Fibroblast of pulmonary artery (primary cell): ENCODE measurements around the gene TRIM38.
A peak's percentile ranks its signal among the peaks of the same experiment; 100 is the strongest.

Experiments used
- DNase-seq: peaks from one replicate; pipeline ENCODE4 v3.0.0-alpha.2; 2010; ENCODE audit warnings: low read depth
- H3K4me3 ChIP-seq: replicated peaks from 2 replicates; pipeline ENCODE4 v1.5.1; 2011; ENCODE audit warnings: low read depth, mild to moderate bottlenecking, control low read depth, low read length, moderate library complexity
- TF ChIP-seq, protein P1 (sequence below): IDR thresholded peaks from 2 replicates; pipeline ENCODE4 v1.5.1; 2011; ENCODE audit warnings: mild to moderate bottlenecking, control low read depth, low read length, inconsistent platforms; ENCODE audit errors: missing control alignments

Gene TRIM38

DNA sequence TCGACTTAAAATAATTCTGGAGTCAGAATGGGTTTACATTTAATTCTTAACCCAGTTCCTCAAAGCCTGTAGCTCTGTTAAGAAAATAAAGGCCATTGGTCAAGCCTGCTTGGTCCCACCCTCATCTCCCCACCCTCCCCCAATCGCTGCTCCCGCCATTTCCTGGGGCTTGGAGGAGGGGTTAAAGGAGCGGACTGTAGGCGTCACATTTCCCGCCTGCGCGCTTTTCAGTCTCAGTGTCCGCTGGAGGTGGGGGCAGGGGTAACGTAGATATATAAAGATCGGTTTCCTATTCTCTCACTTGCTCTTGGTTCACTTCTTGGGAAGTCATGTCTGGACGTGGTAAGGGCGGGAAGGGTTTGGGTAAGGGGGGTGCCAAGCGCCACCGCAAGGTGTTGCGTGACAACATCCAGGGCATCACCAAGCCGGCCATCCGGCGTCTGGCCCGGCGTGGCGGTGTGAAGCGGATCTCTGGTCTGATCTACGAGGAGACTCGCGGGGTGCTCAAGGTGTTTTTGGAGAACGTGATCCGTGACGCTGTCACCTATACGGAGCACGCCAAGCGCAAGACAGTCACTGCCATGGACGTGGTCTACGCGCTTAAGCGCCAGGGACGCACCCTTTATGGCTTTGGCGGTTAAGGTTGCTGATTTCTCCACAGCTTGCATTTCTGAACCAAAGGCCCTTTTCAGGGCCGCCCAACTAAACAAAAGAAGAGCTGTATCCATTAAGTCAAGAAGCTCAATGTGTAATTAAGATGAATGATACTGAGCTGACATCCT is 58.9 kb downstream of the TRIM38 start:
- TF ChIP-seq, protein P1, sequence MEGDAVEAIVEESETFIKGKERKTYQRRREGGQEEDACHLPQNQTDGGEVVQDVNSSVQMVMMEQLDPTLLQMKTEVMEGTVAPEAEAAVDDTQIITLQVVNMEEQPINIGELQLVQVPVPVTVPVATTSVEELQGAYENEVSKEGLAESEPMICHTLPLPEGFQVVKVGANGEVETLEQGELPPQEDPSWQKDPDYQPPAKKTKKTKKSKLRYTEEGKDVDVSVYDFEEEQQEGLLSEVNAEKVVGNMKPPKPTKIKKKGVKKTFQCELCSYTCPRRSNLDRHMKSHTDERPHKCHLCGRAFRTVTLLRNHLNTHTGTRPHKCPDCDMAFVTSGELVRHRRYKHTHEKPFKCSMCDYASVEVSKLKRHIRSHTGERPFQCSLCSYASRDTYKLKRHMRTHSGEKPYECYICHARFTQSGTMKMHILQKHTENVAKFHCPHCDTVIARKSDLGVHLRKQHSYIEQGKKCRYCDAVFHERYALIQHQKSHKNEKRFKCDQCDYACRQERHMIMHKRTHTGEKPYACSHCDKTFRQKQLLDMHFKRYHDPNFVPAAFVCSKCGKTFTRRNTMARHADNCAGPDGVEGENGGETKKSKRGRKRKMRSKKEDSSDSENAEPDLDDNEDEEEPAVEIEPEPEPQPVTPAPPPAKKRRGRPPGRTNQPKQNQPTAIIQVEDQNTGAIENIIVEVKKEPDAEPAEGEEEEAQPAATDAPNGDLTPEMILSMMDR, result no peak
- peak overlapping the region; percentile 62 for H3K4me3 ChIP-seq
- DNase-seq, result peak; percentile 95

DNA sequence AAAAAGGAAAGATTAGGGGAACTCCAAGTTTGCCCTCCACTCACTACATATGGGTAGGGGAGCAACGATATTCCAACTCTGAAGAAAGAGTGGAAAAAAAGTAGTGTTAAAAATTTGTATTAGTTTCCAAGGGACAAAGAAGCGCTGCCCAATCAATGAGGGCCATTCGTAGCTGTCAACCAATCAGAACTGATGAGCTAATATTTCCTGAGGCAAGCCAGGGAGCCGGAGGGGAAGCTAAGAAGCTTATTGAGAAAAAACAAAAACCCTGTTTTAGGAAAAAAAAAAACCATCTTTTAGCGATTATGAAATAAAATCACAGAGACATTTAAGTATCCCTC is 59.5 kb downstream of the TRIM38 start:
- DNase-seq, result peak; percentile 90
- peak overlapping the region; percentile 62 for H3K4me3 ChIP-seq
- TF ChIP-seq, protein P1, result no peak

DNA sequence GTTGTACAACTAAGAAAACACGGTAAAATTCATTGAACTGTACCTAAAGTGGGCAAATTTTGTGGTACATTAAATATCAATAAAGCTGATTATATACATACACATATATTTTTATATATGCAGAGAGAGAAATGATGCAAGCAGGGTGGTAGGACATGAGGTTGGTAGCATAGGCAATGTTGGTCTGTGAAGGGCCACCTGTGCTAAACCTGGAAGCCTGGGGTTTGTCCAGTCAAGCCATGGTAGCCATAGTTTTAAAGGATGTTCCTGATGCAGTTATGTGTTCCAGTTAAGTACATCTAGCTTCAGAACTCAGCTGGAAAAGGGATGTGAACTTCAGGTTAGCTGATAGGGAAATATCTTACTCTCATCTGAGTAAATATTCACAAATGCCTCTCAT is 60.1 kb downstream of the TRIM38 start:
- no peak for DNase-seq
- TF ChIP-seq, protein P1, result no peak
- H3K4me3 ChIP-seq, result no peak overlapping the region

DNA sequence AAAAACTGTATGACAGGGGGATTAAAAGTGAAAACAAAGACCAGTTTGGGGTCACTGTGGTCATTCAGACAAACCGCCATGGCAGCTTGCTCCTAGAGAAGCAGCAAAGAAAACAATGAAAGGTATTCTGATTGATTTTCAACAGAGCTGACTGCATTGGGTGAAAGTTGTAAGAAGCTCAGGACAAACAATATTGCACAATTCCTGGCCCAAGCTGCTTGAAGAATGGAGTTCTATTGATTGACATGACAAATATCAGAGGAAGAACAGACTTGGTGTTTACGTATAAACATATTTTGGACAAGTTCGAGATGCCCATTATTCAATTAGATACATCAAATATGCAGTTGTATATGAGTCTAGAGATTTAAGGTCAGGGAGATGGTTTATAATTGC is 62.0 kb downstream of the TRIM38 start:
- no peak for DNase-seq
- no peak overlapping the region for H3K4me3 ChIP-seq
- TF ChIP-seq, protein P1, result no peak

DNA sequence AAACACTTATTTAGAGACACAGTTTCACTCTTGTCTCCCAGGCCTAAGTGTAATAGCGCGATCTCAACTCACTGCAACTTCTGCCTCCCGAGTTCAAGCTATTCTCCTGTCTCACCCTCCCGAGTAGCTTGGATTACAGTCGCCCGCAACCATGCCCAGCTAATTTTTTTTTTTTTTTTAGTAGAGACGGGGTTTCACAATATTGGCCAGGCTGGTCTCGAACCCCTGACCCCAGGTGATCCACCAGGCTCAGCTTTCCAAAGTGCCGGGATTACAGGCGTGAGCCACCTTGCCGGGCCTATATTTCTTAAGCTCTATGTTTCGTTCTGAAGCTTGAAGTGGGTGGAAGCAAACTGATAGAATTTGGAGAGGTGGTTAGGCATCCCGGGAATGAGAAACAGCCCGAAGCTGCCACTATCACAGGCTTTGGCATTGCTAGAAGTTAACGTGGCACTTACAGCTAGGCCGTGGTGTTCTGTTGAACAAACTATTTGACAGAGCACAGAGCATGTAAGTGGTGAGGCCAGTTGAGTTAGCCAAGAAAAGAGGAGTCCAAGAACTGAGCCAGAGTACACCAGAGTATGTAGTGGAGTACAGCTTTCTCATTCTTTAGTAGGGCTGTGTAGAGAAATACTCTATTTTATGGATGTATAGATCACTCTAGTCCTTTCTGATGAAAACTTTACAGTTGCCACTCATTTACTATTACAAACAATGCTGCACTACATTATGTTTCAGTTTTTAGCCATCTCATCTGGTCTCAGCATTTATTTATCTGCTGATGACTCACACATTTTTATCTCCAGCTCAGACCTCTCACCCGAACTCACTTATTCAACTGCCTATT is 62.7 kb downstream of the TRIM38 start:
- TF ChIP-seq, protein P1, result no peak
- H3K4me3 ChIP-seq, result no peak overlapping the region
- peak; percentile 83 for DNase-seq

DNA sequence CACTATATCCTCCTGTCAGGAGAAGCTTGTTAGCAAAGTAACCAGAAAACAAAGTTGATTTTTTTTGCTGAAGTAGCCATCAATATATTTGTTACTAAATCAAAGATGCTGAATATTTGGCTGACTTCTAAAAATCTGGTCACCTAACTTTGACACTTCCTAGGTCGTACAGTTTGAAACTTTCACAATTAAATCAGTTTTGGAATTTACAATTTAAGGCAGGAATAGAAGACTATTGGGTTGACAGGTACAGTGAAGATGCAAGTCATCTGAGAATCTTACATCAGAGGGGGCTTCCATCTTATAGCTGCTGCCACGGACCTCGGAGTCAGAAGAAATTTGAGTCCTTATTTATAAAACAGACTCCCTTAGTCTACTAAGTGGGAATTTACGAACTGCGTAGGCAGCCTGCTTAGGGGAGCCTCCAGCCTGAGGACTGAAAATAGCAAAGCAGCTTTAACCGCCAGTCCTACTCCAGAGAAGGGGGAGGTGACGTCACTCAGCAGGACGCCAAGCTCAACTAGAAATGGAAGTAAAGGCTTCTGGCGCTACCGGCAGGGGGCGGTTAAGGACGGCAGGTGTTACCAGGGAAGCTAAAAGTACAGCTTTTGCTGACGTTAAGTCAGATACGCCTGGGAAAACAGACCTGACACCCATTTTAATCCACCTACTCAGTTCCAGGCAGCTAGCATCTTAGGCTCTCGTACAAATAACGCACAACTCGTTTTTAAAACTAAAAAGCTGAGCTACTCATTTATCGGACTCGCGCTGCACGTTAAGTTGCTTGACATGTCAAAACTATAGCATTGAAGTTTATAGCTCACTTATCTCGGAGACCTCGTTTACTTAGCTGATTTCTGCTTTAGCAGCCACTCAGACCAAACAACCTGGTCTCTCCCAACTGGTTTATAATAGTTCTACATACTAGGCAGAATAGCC is 63.6 kb downstream of the TRIM38 start:
- H3K4me3 ChIP-seq, result peak overlapping the region; percentile 83
- peak; percentile 96 for DNase-seq
- TF ChIP-seq, protein P1, result peak; percentile 96
